HG02970 (cell line): ENCODE data around the gene POFUT2.

Source experiments
- ATAC-seq: cut with Tn5 transposase; IDR thresholded peaks from one replicate; pipeline ENCODE4 v1.9.1; 2021; ENCODE audit warnings: mild to moderate bottlenecking, moderate library complexity, moderate number of reproducible peaks; ENCODE audit not compliant: unreplicated experiment, low FRiP score

Gene POFUT2

DNA sequence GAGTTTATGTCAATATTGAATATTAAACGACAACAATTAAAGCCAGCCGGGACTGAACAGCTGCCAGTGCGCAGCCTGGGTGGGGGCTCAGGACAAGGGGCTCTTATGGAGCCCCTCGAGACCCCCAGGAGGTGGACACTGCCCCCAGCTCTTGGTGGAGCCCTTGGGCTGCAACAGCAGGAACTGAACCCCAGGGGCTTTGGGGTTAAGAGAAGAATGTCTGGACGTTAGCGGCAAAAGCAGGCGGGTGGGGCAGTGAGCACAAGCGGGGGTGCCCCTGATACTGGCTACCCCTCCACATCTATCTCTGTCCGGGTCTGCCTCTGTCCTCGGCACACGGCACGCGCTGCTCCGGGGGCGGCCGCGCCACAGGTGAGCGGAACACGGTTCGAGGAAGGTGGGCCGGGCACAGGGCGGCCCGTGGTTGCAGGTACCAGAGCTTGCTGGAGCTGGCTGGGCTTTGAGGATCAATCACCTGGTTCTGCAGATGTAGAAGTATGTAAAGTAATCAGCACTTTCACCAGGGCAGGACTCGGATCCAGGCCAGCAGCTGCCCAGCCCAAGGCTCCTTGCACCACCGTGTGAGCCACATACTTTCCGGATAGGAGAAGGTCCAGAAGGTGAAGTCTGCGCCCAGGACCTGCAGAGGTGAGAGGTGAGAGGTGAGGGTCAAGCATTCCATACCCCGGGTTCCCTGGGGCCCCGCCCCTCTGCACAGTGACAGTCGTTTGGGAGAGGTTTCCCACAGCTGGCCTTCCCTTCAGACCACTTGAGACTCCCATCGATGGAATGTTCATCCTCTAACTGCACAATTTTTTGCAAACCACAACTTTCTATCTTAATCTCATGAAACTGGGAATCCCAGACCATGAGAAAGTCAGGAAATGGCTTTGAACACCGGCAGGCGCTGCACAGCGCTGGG is 12.4 kb upstream of the POFUT2 start:
- no peak for ATAC-seq

DNA sequence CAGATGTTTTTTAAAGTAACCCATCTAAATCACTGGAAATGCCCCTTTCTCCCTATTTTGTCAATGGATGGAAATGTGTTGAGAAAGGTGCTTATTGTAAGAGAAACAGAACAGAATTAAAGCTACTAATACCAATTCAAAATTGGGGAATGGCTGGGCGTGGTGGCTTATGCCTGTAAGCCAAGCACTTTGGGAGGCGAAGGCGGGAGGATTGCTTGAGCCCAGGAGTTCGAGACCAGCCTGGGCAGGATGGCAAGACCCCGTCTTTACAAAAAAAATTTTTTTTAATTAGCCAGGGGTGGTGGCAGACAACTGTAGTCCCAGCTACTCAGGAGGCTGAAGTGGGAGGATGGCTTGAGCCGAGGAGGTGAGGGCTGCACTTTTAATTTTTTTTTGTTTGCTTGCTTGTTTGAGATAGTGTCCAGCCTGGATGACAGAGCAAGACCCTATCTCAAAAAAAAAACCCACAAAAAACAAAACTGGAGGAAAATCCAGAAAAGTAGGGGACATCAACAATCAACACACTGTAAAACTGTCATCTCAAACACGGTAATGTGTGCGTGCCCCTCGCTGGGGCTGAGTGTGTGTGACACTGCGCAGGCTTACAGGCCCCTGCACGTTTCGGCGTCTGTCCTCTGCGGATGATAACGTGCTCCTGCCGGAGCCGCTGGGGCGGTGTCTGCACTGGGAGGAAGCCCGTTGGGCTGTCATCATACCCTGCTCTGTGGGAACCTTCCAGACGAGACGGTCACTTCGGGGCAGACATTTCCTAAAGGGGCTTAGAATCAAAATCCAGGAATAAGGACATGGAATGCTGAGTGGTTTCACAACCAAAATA is 11.6 kb upstream of the POFUT2 start:
- no peak for ATAC-seq

DNA sequence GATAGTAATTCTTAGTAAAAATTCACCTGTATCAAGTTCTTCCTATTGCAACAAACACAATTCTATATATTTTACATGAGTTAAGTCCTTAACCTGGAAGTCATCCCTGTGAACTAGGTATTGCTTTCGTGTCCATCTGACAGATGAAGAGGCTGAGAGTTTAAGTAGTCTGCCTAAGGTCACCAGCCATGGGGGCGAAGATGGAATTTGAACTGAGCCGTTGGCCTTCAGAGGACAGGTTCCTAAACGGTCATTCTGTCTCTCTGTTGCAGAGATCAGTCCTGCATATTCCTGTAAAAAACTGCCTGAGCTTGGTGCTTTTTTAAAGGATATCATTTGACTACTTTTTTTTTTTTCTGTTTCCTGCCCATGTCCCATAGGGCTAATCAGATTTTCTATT is 10.2 kb upstream of the POFUT2 start:
- ATAC-seq, result no peak

DNA sequence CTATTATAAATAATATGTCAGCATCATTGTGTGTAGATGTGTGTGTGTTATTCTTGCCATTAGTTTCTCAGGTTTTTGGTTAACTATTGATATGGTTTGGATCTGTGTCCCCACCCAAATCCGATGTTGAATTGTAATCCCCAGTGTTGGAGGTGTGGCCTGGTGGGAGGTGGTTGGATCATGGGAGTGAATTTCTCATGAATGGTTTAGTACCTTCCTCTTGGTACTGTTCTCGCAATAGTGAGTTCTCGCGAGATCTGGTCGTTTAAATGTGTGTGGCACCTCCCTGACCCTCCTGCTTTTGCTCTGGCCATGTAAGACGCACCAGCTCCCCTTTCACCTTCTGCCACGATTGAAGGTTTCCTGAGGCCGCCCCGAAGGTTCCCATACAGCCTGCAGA is 9.6 kb upstream of the POFUT2 start:
- ATAC-seq, result no peak

DNA sequence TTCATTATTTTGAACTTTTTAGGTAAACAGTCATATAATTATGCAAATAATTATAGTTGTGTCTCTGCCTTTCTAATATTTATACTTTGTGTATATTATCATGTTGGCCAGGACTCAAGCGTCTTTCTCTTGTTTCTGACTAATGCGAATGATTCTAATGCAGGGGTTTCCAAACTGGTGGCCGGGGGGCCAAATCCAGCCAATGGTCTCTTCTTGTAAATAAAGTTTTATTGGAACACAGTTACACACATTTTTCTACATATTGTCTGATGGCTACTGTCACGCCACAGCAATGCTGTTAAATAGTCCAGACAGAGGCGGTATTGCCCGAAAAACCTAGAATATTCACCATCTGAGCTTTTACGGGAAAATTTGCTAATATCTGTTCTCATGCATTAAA is 8.9 kb upstream of the POFUT2 start:
- no peak for ATAC-seq

DNA sequence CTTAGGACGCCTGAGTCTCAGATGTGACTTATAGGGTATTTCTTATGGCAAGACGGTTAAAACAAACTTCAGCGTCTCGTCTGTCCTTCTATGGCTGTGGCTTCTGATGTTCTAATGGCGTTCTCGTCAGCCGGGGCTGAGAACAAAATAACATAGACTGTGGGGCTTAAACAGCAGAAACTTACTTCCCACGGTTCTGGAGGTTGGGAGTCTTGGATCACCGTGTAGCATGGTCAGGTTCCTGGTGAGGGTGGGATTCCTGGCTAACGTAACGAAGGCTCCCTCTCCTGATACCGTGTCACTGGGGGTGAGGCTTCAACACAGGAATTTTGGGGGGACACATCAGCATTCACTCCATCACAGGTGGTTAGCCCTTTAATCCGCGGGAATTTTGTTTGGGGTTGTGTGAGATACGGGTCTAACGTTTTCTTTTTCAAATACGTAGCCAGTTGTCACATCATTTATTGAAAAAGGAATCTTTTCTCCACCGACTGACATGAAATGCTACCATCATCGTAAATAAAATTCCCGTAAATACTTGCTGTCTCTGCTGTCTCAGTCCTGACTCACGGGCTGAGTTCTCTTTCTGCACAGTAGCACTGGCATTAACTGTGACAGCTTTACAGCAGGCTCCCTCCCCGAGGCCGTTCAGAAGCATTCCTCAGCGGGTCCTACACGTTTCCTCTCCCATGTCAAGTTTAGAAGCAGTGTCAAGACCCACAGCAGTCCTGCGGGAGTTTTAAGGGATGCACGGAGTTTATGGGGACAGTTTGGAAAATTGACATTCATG is 8.1 kb upstream of the POFUT2 start:
- no peak for ATAC-seq

DNA sequence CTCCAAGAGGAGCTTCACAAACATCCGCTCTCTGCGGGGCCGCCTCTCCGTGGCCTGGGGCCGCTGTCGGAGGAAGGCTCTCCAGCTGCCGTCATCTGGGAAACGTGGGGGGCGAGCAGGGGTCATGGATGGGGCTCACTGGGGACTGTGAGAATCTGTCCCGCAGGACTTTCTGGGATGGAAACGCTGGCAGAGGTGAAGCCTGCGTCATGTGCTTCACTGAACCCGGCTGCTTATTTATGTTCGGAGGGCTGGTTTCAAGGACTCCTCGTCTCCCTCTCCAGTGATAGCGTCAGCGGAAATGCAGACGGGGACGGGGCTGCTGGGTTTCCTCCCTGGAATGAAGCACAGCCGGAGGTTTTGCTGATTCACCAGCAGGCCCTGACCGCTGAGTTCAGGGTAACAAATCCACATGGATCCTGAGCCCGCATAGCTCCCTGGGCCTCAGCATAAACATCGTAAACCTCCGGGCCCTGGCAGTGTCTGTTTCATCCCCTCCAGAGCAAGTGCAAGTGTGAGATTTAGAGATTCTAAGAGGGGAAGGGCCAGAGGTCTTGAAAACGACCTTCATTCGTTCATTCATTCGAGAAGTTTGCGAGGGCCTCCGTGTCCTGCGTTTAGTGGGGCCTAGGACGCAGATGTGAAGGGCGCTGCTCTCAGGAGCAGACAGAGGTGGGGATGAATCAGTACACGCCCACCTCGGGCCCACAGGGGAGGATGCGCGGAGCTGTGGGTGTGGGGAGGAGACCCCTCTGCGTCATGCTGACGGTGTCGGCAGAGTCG is 7.0 kb upstream of the POFUT2 start:
- ATAC-seq, result no peak

DNA sequence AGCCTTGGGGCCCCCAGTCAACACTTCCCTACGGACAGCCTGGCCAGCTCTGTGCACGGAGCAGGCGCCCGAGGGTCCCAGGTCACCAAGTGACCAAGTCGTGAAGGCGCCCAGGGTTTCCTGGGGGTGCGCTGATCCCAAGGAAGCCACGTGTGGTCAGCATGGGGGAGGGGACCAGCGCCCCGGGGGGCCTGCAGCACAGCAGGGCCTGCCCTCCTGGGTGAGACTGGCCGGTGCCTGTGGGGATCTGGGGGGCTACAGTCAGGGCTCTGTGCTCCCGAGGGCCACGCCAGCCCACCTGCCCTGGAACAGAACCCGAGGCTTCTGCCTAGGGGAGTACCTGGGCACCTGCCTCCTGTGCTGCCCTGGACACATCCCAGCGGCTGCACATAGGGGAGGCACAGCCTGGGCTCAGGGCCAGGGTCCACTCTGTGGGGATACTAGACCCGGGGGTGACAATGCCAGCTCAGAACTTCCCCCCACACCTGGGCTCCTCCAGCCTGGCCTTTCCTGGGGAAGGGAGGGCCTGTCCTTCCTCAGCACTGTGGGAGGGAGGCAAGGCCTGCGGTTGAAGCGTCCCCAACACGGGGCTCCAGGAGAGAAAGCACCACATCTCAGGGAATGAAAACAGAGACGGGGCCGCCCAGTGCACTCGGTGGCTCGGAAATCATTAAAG is 6.2 kb upstream of the POFUT2 start:
- no peak for ATAC-seq

DNA sequence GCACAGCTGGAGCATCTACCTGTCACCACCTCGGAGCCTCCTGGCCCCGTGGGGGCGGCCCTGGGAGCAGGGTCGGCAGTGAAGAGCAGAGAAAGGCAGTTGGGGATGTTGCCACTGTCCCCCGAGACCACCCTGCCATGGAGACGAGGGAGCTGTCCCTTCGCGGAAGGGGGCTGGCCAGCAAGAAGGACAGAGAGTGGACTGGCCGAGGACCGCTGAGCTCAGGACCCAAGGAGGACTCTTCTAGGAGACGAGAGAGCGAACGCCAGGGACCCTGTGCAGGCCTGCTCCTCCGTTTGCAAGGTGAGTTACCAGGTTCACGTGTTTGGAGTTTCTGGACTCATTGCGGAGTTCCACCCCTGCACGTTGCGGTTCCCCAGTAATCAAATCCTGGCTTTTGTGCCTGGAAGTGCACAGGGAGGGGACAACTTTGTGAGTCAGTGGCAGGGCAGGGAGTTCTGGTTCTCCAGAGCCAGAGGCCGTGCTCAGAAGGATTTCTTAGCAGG is 5.6 kb upstream of the POFUT2 start:
- no peak for ATAC-seq

DNA sequence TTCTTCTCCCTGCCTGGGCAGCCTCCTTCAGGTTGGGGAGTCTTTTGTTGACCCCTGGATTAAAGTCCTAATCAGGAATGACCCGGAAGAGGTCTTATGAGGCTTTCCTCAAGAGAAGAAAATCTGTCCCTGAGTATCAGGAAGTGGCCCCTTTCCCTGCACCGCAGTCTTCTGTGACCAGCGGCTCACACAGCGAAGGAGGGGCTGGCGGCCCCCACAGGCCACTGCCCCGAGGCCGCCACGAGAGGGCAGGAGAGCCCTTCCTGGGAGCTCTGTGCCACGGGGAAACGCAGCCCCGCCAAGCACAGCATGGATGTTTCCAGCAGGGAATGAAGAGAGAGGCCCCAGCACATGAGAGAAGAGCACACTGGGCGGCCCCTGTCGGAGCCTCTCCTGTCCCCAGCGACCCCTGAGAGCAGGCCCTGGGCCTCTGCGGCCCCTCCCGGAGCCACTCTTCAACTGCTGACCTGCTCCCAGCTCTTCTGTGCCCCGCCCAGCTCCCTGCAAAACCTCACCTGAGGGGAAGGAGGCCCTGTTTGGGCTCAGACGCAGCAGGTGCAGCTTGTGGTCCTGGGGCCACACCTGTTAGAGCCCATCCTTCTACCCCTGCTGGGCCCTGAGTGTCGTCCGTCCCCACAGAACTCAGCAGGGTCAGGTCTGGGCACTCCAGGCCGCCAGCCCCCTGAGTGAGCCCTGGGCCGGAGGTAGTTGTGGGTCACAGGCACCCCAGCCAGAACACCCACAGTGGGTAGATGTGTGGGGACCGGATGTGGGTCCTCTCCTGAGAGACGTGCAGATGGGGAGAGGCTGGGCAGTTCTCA is 4.9 kb upstream of the POFUT2 start:
- ATAC-seq, result no peak

DNA sequence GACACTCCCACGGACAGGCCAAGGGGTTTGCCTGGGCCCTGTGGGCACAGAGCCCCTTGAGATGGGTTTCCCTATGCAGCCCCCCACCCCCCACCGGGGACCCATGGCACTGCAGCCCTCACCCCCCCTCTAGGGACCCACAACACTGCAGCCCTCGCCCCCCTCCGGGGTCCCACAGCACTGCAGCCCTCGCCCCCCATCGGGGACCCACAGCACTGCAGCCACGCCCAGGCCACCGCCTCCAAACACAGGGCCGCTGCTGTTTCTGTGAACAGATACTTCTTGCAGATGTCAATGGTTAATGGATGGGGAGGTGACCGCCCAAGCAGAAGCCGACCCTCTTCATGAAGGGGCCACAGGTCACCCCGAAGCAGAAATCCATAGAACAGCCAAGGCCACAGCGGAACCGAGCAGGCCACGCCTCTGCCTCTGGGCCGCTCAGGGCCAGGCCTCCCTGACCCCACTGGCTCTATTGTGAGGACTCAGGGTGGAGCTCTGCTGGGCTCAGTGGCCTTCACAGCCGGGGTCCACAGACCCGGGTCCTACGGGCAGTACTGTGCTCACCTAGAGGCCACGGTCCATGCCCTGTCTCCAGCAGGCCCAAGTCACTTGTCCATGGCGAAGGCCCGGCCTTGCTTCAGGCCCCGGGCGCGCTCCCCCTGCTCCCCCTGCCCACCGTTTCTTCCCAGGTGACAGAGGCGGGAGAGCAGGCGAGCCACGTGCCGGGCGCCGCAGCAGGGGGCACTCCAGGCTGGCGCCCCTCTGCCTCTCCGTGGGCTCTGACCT is 4.1 kb upstream of the POFUT2 start:
- ATAC-seq, result no peak

DNA sequence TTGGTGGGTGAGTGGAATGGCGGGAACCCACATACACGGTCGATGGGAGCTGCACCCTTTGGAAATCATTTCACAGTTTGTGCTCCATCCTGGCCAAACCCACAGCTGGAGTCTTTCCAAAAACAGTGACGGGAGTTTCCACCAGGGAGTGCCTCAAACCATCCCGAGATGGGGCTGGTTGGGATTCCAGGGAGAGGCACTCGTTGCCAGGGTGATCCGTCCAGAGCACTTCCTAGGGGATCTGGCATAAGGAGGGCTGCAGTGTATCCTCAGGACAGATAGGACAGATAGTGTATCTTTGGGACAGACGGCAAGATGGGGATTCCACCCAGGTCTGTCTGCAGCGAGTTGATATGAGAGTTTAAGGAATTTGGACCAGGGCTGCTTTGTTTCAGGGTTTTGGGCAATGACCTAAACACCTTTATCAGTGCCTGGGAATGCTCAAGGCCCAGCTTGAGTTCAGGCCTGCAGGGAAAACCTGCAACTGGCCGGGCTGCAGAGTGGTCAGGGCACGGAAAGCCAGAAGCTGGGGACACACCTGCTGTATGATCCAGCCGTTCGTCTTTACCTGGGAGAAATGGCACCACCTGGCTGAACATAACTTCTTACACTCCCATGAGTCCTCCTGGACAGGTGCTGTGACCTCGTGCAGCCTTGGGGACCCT is 3.4 kb upstream of the POFUT2 start:
- no peak for ATAC-seq

DNA sequence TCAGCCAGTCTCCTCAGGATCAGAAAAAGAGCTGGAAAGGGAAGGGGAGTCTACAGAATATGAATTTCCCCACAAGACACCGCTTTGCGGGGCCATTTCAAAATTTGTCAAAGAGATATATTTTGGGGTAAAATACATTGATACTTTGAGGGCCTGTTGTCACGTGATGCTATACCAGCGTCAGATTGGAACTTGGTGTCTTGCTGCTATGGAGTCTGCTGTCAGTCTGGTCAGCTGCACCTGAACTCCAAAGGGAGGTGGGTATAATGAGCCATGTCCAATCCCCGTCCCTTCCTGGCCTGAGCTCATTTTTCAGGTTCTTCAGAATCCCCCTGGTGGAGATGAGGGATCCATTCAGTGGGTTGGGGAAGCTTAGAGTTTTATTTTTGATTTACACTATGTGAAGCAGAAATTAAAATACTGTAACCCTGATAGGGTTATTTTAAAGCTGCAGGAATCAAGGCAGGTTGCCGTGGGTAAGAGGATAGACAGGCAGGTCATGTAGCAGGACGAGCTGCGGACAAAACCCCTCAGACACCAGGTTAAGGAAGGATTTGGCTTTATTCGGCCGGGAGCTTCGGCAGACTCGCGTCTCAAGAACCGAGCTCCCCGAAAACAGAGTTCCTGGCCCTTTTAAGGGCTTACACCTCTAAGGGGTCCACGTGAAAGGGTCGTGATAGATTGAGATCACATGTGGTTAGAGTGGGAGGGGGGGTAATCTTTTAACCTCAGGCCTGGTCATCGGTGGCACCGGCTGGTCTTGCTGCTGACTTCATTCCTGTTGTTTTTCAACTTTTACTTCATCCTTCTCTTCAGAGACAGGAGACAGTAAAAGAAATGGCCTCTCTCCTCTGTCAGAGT is 2.2 kb upstream of the POFUT2 start:
- ATAC-seq, result no peak

DNA sequence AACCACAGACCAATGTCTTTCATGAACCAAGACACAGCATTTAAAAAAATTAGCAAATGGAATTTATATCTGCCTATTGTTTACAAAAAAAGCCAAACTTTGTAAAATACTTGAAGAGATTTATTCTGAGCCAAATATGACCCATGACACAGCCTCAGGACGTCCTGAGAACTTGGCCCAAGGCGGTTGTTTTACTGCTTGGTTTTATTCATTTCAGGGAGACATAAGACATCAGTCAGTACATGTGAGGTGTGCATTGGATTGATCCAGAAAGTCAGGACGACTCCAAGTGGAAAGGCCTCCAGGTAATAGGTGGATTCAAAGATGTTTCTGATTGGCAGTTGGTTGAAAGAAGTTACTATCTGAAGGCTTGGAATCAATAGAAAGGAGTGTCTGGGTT is 1.4 kb upstream of the POFUT2 start:
- ATAC-seq, result no peak

DNA sequence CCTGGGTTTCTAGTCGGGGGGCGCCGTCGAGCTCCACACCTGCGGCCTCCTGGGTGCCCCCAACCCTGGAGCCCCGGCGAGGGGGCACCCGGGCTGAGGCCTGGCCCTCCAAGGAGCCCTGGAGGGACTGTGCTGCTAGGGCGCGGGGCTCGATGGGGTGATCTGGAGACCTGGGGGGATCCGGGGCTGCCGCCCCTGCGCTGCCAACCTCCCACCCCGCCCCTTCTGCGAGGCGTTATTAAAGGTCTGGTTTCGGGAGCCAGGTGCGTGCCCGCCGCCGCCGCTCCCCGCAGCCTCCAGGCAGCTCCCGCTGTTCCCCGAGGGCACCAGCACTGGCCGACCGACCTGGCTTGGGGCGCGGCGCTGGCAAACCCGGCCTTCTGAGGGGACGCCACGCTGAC is 746 bp upstream of the POFUT2 start:
- ATAC-seq, result no peak
